ENCODE results near the gene NDRG2.

- TF ChIP-seq CTCF (IDR thresholded peaks at IDR 0.05; ENCODE audit: low read depth, low read length) (no peak), MAX (IDR thresholded peaks at IDR 0.05; ENCODE audit: low read depth, low read length) (no peak), POLR2A (IDR thresholded peaks at IDR 0.05; ENCODE audit: extremely low read depth, insufficient read length) (no peak)
Measured at GRCh38 chr14:20973501-20973900, 51.4 kb downstream of the NDRG2 start.
